ENCODE results near the gene PHLDA2.

Gene PHLDA2

DNA sequence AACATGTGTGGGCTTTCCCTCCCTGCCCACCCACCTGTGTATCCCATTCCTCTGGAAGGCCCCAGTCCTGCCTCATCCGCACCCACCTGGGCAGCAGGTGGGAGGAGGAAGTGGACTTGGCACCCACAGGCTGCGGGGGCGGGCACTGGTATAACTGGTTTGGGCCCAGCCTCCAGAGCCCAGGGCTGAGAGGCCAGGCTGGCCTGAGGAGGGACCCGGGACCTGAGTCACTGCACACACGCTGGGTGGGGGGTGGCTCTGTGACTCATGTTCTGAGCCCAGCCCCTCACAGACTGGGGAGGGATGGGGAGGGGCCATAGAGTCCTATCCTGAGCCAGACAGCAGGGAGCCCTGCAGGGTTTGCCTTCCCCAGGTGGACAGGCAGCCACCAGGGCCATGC, 16.7 kb downstream of the PHLDA2 start:
- TF ChIP-seq, protein P1, sequence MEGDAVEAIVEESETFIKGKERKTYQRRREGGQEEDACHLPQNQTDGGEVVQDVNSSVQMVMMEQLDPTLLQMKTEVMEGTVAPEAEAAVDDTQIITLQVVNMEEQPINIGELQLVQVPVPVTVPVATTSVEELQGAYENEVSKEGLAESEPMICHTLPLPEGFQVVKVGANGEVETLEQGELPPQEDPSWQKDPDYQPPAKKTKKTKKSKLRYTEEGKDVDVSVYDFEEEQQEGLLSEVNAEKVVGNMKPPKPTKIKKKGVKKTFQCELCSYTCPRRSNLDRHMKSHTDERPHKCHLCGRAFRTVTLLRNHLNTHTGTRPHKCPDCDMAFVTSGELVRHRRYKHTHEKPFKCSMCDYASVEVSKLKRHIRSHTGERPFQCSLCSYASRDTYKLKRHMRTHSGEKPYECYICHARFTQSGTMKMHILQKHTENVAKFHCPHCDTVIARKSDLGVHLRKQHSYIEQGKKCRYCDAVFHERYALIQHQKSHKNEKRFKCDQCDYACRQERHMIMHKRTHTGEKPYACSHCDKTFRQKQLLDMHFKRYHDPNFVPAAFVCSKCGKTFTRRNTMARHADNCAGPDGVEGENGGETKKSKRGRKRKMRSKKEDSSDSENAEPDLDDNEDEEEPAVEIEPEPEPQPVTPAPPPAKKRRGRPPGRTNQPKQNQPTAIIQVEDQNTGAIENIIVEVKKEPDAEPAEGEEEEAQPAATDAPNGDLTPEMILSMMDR (IDR thresholded peaks at IDR 0.05): no peak

DNA sequence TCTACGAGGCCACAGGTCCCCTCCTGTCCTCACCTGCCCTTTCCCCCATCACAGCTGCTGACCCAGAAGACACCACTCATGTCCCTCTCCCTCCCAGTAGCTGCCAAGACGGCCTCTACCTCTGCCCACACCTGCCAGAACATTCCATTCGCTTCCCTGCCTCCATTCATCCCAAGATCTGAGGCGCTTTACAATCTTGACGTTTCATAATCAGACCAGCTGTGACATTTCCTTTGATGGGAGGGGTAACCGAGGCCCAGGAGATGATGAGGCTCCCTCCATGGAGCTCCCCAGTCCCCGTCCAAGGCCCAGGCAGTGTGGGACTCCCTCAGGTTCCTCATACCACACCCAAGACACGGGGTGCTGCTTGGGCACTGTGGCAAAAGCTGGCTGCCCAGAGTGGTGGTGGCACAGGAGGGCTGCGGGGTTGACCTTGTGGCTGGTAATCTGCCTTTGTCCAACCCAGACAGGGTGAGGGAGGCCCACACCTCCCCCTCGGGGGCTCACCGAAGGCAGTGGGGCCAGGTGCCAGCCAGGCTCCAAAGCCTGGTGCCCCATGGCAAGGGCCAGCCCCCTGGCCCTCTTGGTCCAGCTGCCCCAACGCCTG, 17.3 kb downstream of the PHLDA2 start:
- TF ChIP-seq, protein P1 (IDR thresholded peaks at IDR 0.05): no peak

DNA sequence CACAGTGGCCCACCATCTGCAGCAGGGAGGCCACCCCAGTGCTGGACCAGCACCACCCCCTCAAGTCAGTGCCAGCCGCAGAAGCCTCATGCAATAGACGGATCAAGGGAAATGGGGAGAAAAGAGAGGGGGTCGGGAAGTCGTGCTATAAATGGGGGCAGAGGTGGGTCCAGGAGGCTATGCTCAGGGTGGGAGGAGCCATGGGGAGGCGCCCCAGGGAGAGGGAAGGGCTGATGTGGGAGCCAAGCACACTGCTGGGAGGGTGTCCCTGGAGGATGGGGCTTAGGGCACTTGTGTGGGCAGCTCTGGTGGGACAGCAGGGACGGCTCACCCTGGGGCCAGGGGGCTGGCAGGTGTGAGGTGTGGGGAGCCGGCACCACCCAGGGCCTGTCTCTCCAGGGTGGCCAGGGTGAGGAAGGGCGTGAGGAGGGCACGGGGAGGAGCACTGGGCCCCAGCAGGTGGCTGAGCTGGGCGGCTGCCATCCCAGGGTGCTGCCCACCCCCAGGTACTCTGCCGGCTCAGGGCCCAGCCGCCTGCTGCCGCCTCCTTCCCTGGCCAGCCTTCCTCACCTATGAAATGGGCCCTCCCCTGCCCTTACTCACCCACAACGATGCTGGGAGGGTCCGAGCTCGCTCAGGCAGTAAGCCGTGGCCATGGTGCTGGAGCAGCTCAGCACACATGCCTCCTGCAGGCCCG, 18.0 kb downstream of the PHLDA2 start:
- TF ChIP-seq, protein P1 (IDR thresholded peaks at IDR 0.05): no peak

DNA sequence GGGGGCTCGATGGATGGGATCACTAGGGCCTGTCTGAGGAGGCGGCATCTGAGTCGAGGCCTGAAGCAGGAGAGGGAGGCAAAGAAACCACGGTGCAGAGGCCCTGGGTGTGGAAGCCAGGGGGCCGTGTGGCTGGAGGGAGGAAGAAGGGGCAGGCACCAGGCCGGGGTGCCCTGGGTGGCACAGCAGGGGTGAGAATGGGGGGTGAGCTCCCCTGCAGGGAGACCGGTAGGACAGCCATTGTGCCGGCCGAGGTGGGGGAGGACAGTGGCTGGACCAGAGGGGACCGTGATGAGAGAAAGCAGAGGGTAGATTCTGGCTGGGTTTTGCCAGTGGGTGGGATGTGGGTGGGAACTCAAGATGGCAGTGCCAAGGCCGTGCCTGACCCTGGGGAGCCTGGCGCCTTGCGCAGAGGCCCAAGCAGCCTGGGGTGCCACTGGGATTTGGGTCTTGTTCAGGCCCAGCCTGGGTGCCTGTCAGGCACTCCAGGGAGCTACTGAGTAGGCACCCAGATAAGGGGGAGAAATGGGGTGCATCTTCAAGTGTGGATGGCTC, 18.7 kb downstream of the PHLDA2 start:
- TF ChIP-seq, protein P1 (IDR thresholded peaks at IDR 0.05): no peak

DNA sequence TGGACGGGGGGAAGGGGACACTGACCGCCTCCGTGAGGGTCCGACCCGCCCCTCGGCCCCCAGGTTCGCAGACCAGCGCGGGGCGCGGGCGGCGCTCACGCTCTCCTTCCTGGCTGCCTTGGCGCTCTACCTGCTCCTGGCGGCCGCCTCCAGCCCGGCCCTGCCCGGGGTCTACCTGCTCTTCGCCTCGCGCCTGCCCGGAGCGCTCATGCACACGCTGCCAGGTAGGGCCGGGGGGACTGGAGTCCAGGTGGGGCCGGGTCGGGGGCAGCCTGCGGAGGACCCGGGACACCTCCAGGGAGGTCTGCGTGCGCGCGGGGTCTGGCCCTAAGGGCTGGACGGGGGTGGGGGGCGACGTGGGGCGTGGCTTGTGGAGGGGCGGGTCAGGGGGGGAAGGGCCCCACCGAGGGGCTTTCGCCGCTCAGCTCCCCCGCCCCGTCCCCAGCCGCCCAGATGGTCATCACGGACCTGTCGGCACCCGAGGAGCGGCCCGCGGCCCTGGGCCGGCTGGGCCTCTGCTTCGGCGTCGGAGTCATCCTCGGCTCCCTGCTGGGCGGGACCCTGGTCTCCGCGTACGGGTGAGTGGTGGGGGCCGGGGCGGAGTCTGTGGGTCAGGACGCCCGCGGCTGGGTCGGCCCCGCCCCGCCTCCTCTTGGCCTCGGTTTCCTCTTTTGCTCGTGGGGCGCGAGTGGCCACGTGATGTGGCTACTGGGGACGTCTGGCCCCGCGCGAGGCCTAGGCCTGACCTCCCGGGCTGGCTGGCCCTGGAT, 19.9 kb downstream of the PHLDA2 start:
- TF ChIP-seq, protein P1 (IDR thresholded peaks at IDR 0.05): no peak

DNA sequence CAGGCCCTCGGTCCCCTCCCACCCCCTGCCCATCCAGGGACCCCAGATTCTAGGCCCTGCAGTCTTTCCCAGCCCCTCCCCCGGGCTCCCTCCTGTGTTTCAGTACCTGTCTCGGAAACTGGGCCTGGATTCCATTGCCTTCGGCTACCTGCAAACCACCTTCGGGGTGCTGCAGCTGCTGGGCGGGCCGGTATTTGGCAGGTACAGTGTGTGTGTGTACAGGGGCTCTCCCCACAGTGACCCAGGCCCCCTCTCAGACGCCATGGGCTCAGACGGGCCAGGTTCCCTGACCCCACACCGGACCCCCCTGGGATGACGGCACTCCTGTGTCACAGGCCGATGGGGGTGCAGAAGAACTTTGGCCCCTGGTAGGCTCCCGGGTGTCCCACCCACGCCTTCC, 21.1 kb downstream of the PHLDA2 start:
- TF ChIP-seq, protein P1 (IDR thresholded peaks at IDR 0.05): no peak

DNA sequence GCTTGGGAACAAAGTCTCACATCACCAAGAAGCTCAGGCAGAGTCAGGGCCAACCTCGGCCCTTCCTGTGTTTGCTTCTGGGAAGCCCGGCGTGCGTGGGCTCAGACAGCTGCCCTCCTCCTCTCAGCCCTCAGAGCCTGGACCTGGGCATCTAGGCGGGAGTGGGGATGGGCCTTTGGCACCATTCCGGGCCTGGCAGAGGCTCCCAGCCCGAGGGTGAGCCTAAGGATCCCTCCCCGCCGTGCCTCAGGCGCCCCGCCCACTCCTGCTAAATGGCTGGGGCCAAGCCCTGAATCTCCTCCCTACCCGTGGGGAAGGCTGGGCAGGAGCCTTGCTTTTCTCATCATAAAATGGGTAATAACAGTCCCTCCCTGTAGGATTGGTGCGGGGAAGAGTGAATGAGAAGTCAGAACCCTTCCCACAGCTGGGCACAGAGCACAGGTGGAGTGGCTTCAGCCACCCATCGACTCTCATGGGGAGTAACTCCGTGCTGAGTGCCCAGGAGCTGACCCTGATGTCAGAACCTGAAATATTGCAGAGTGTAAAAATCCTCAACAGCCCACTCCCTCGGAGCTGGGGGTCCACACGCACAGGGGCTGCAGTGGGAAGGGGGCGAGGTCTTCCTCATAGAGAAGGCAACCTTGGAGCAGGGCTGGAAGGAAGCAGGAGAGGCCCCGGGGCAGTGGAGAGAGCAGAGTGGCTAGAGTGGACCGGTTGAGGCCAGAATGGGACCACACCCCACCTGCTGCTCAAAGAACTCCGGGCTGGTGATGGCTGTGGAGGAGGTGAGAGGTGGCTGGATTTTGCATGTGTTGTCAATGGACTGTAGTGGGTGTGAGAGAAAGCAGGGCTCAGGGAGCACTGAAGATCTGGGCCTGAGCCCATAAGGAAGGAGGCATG, 24.8 kb downstream of the PHLDA2 start:
- TF ChIP-seq, protein P1 (IDR thresholded peaks at IDR 0.05): no peak
